Measurements from ENCODE around the gene UTP3. TPM values are rescaled to one million over a fixed set of nuclear protein-coding genes. Genes with fewer than 3 reads are reported as not detected.
"Not testable (repeated sequence)": the region's sequence is repeated elsewhere in the genome, so short reads cannot be mapped to it uniquely, and the experiment has no call there.

Gene UTP3
- total RNA-seq, 5 donors from 2014 or later (not counting 1 experiment from before 2014, with no cell fraction given) = 15.1 to 34.9 (median 34.0) TPM

DNA sequence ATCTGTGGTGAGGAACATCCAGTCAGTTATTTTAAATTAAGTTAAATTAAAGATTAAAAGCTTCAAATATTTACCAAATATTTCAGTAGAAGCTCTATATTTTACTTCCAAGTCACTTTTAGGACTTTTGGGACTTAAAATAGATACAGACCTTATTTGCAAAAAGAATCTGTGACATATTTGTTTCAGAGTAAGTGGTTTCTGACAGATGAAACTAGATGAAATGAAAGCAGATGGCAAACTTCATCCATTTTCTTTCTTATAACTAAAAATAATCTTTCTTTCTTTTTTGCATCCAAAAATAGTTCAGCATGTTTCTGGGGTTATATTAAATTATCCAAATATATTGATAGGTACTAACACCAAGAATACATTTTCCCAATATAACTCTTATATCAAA is 6.6 kb upstream of the UTP3 start:
- no peak overlapping the region for H3K27ac ChIP-seq (ENCODE audit: low read length)
- H3K27ac Mint-ChIP-seq = no peak overlapping the region
- no peaks in the 10 kb centered on the region for H3K9me3 Mint-ChIP-seq
- no peak for ATAC-seq (replicated peaks in 1 of 4)
- no peak for DNase-seq
- ChIA-PET POLR2A (interaction anchor here in 1 of 2 donors (0.6 kb wide), 2 partner anchors 14 to 74 kb away, joined by 3 read pairs; no protein-coding TSS in a partner anchor), CTCF (interaction anchor here in 1 of 2 donors (0.6 kb wide), 1 partner anchor 23 kb away, joined by 5 read pairs; no protein-coding TSS in a partner anchor)
- H3K36me3 ChIP-seq (ENCODE audit: control insufficient read depth in 2 of 2, extremely low read depth in 1 of 2, insufficient read depth in 1 of 2, low read length in 1 of 2) = no peaks in the 10 kb centered on the region
- no peaks in the 10 kb centered on the region for H3K27me3 Mint-ChIP-seq
- peaks cover 7 to 18% (median 8%) of the 10 kb centered on the region in 3 donors for H3K4me1 Mint-ChIP-seq
- H3K36me3 Mint-ChIP-seq = no peaks in the 10 kb centered on the region
- no peaks in the 10 kb centered on the region for H3K9me3 ChIP-seq
- no peak overlapping the region for H3K4me3 ChIP-seq (ENCODE audit: control insufficient read depth in 1 of 2, extremely low read depth in 1 of 2, low read length in 1 of 2)
- H3K27me3 ChIP-seq (replicated peaks in 1 of 2; ENCODE audit: control insufficient read depth in 2 of 2, extremely low read depth in 1 of 2, insufficient read depth in 2 of 2, low read length in 1 of 2) = no peaks in the 10 kb centered on the region
- H3K4me1 ChIP-seq (ENCODE audit: control insufficient read depth in 1 of 2, extremely low read depth in 1 of 2, insufficient read depth in 2 of 2, low read length in 2 of 2) = peaks cover 2 to 6% of the 10 kb centered on the region in 2 experiments
- no peak overlapping the region for H3K4me3 Mint-ChIP-seq

DNA sequence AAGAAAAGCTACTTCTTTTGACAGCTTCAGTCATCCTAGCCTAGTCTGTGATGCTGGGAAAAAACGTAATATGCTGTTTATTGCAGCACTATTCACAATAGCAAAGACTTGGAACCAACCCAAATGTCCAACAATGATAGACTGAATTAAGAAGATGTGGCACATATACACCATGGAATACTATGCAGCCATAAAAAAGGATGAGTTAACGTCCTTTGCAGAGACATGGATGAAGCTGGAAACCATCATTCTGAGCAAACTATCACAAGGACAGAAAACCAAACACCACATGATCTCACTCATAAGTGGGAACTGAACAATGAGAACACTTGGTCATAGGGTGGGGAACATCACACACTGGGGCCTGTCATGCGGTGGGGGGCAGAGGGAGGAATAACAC is 6.2 kb upstream of the UTP3 start:
- H3K4me1 ChIP-seq (ENCODE audit: control insufficient read depth in 1 of 2, extremely low read depth in 1 of 2, insufficient read depth in 2 of 2, low read length in 2 of 2); H3K27ac ChIP-seq (ENCODE audit: low read length); H3K36me3 Mint-ChIP-seq; H3K9me3 Mint-ChIP-seq; H3K27me3 Mint-ChIP-seq; H3K36me3 ChIP-seq (ENCODE audit: control insufficient read depth in 2 of 2, extremely low read depth in 1 of 2, insufficient read depth in 1 of 2, low read length in 1 of 2); H3K27ac Mint-ChIP-seq; ATAC-seq (replicated peaks in 1 of 4); H3K27me3 ChIP-seq (replicated peaks in 1 of 2; ENCODE audit: control insufficient read depth in 2 of 2, extremely low read depth in 1 of 2, insufficient read depth in 2 of 2, low read length in 1 of 2); H3K9me3 ChIP-seq; H3K4me3 ChIP-seq (ENCODE audit: control insufficient read depth in 1 of 2, extremely low read depth in 1 of 2, low read length in 1 of 2); H3K4me3 Mint-ChIP-seq; DNase-seq: not testable (repeated sequence)
- ChIA-PET POLR2A (interaction anchor here in 1 of 2 donors (0.6 kb wide), 2 partner anchors 13 to 74 kb away, joined by 3 read pairs; no protein-coding TSS in a partner anchor), CTCF (interaction anchor here in 1 of 2 donors (0.6 kb wide), 1 partner anchor 22 kb away, joined by 5 read pairs; no protein-coding TSS in a partner anchor)
- WGBS (ENCODE audit: insufficient coverage) = 100% methylated on average over 1 of the region's 3 CpGs
- H3K4me1 Mint-ChIP-seq = peaks cover 6 to 14% (median 7%) of the 10 kb centered on the region in 3 donors

DNA sequence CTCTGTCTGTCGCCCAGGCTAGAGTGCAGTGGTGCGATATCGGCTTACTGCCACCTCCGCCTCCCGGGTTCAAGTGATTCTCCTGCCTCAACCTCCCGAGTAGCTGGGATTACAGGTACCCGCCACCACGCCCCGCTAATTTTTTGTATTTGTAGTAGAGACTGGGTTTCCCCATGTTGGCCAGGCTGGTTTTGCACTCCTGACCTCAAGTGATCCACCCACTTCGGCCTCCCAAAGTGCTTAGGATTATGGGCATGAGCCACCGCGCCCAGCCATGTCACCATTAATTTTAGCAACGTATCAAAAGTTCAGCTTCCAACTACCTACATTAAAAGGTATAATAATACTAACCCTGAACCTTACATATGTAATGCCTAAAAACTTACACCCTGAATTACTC is 940 bp upstream of the UTP3 start:
- peak overlapping the region; percentile 99 for H3K27ac Mint-ChIP-seq
- peak in 4 of 35 experiments; percentile 4 to 7 (median 6) for DNase-seq
- Histone ChIP-seq H3K27me3 (replicated peaks in 1 of 2; ENCODE audit: control insufficient read depth in 2 of 2, extremely low read depth in 1 of 2, insufficient read depth in 2 of 2, low read length in 1 of 2) (no peaks in the 10 kb centered on the region), H3K27ac (ENCODE audit: low read length) (peak overlapping the region; percentile 92), H3K4me3 (ENCODE audit: control insufficient read depth in 1 of 2, extremely low read depth in 1 of 2, low read length in 1 of 2) (peak overlapping the region; percentile 88 to 92), H3K36me3 (ENCODE audit: control insufficient read depth in 2 of 2, extremely low read depth in 1 of 2, insufficient read depth in 1 of 2, low read length in 1 of 2) (peaks cover 0 to 7% of the 10 kb centered on the region in 2 donors), H3K4me1 (ENCODE audit: control insufficient read depth in 1 of 2, extremely low read depth in 1 of 2, insufficient read depth in 2 of 2, low read length in 2 of 2) (peaks cover 22 to 26% of the 10 kb centered on the region in 2 experiments), H3K9me3 (no peaks in the 10 kb centered on the region)
- 33% methylated on average over 4 of the region's 13 CpGs for WGBS (ENCODE audit: insufficient coverage)
- no peaks in the 10 kb centered on the region for H3K9me3 Mint-ChIP-seq
- H3K36me3 Mint-ChIP-seq = peaks cover 14% of the 10 kb centered on the region
- ChIA-PET CTCF (interaction anchor here (0.7 to 3.5 kb wide), 5 partner anchors 16 to 323 kb away, joined by 3 to 52 read pairs (median 5); no protein-coding TSS in a partner anchor), POLR2A (interaction anchor here (0.5 to 0.8 kb wide), 4 partner anchors 17 to 152 kb away, joined by 3 to 6 read pairs (median 4); no protein-coding TSS in a partner anchor)
- H3K4me3 Mint-ChIP-seq = peak overlapping the region; percentile 98 to 99 (median 99)
- no peak for ATAC-seq (replicated peaks in 1 of 4)
- H3K4me1 Mint-ChIP-seq = peaks cover 38 to 42% (median 39%) of the 10 kb centered on the region in 3 donors
- H3K27me3 Mint-ChIP-seq = no peaks in the 10 kb centered on the region

DNA sequence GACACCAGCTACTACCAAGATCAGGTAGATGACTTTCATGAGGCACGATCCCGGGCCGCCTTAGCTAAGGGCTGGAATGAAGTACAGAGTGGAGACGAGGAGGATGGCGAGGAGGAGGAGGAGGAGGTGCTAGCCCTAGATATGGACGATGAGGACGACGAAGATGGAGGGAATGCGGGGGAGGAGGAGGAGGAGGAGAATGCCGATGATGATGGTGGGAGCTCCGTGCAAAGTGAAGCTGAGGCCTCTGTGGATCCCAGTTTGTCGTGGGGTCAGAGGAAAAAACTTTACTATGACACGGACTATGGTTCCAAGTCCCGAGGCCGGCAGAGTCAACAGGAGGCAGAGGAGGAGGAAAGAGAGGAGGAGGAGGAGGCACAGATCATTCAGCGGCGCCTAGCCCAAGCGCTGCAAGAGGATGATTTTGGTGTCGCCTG is 481 bp downstream of the UTP3 start:
- ATAC-seq (replicated peaks in 1 of 4) (peak in 1 of 4 experiments; percentile 7), DNase-seq (peak in 8 of 35 experiments; percentile 3 to 13 (median 4))
- peaks cover 17% of the 10 kb centered on the region for H3K36me3 Mint-ChIP-seq
- H3K27me3 Mint-ChIP-seq = no peaks in the 10 kb centered on the region
- Histone ChIP-seq H3K4me1 (ENCODE audit: control insufficient read depth in 1 of 2, extremely low read depth in 1 of 2, insufficient read depth in 2 of 2, low read length in 2 of 2) (peaks cover 22 to 26% of the 10 kb centered on the region in 2 experiments), H3K36me3 (ENCODE audit: control insufficient read depth in 2 of 2, extremely low read depth in 1 of 2, insufficient read depth in 1 of 2, low read length in 1 of 2) (peaks cover 0 to 11% of the 10 kb centered on the region in 2 donors), H3K27ac (ENCODE audit: low read length) (peak overlapping the region; percentile 92), H3K27me3 (replicated peaks in 1 of 2; ENCODE audit: control insufficient read depth in 2 of 2, extremely low read depth in 1 of 2, insufficient read depth in 2 of 2, low read length in 1 of 2) (no peaks in the 10 kb centered on the region), H3K4me3 (ENCODE audit: control insufficient read depth in 1 of 2, extremely low read depth in 1 of 2, low read length in 1 of 2) (peak overlapping the region; percentile 88 to 92), H3K9me3 (no peaks in the 10 kb centered on the region)
- ChIA-PET CTCF (interaction anchor here (0.5 to 3.5 kb wide), 13 partner anchors 12 to 321 kb away, joined by 3 to 52 read pairs (median 4); no protein-coding TSS in a partner anchor), POLR2A (interaction anchor here (0.6 to 2.5 kb wide), 7 partner anchors 12 to 79 kb away, joined by 3 to 14 read pairs (median 4); partner anchors contain the start of gene RUFY3 (in 1 of the 2))
- 1% methylated on average over 19 of the region's 19 CpGs for WGBS (ENCODE audit: insufficient coverage)
- H3K4me3 Mint-ChIP-seq = peak overlapping the region; percentile 98 to 99 (median 99)
- H3K27ac Mint-ChIP-seq = peak overlapping the region; percentile 99
- H3K9me3 Mint-ChIP-seq = no peaks in the 10 kb centered on the region
- H3K4me1 Mint-ChIP-seq = peaks cover 39 to 42% (median 40%) of the 10 kb centered on the region in 3 donors

DNA sequence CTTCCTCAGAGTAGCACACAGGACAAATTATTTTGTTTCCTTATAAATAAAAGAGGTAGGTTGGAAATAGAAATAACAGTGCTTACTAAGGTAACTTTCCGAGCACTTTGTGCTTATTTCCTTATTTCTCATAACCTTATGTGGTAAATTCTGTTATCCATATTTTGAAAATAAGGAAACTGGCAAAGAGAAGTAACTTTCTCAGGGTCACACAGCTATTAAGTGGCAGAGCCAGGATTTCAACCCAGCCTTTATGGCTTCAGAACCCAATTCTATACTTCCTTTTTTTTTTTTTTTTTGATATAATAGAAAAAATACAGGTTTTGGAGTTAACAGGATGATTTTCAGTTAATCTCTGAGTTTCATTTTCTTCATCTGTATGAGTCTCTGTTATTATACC is 3.3 kb downstream of the UTP3 start:
- no CpG with 5 or more reads among the region's 1 CpG for WGBS (ENCODE audit: insufficient coverage)
- no peak overlapping the region for H3K4me3 ChIP-seq (ENCODE audit: control insufficient read depth in 1 of 2, extremely low read depth in 1 of 2, low read length in 1 of 2)
- peaks cover 22 to 26% of the 10 kb centered on the region in 2 experiments for H3K4me1 ChIP-seq (ENCODE audit: control insufficient read depth in 1 of 2, extremely low read depth in 1 of 2, insufficient read depth in 2 of 2, low read length in 2 of 2)
- H3K27ac Mint-ChIP-seq = peak overlapping the region in 1 of 2 donors; percentile 22
- POLR2A ChIA-PET = interaction anchor here in 1 of 2 donors (0.5 to 0.7 kb wide), 3 partner anchors 31 to 295 kb away, joined by 4 read pairs; no protein-coding TSS in a partner anchor
- ATAC-seq (replicated peaks in 1 of 4) (no peak), DNase-seq (no peak)
- CTCF ChIA-PET = interaction anchor here in 1 of 2 donors (0.5 to 3.0 kb wide), 4 partner anchors 8 to 319 kb away, joined by 4 to 13 read pairs (median 6); no protein-coding TSS in a partner anchor
- peaks cover 17% of the 10 kb centered on the region for H3K36me3 Mint-ChIP-seq
- peaks cover 39 to 42% (median 40%) of the 10 kb centered on the region in 3 donors for H3K4me1 Mint-ChIP-seq
- no peaks in the 10 kb centered on the region for H3K9me3 Mint-ChIP-seq
- H3K27me3 ChIP-seq (replicated peaks in 1 of 2; ENCODE audit: control insufficient read depth in 2 of 2, extremely low read depth in 1 of 2, insufficient read depth in 2 of 2, low read length in 1 of 2) = no peaks in the 10 kb centered on the region
- H3K4me3 Mint-ChIP-seq = peak overlapping the region in 1 of 3 donors; percentile 3
- H3K9me3 ChIP-seq = no peaks in the 10 kb centered on the region
- no peaks in the 10 kb centered on the region for H3K27me3 Mint-ChIP-seq
- H3K27ac ChIP-seq (ENCODE audit: low read length) = no peak overlapping the region
- peaks cover 0 to 11% of the 10 kb centered on the region in 2 donors for H3K36me3 ChIP-seq (ENCODE audit: control insufficient read depth in 2 of 2, extremely low read depth in 1 of 2, insufficient read depth in 1 of 2, low read length in 1 of 2)

DNA sequence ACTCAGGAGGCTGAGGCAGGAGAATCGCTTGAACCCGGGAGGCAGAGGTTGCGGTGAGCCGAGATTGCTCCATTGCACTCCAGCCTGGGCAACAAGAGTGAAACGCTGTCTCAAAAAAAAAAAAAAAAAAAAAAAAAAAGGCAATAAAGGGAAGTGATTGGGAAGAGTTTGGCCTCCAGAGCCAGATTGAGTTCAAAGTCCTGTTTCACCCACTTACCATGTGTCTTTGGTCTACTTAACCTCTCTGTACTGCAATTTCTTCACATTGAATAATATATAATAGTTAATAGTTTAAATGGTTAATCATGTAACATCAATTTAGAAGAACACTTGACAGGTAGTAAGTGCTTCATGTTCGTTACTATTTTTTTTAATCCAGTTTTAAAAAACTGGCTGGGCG is 6.3 kb downstream of the UTP3 start:
- H3K4me3 Mint-ChIP-seq; H3K27me3 ChIP-seq (replicated peaks in 1 of 2; ENCODE audit: control insufficient read depth in 2 of 2, extremely low read depth in 1 of 2, insufficient read depth in 2 of 2, low read length in 1 of 2); H3K27me3 Mint-ChIP-seq; H3K27ac ChIP-seq (ENCODE audit: low read length); ATAC-seq (replicated peaks in 1 of 4); H3K9me3 ChIP-seq; DNase-seq; H3K9me3 Mint-ChIP-seq; H3K4me3 ChIP-seq (ENCODE audit: control insufficient read depth in 1 of 2, extremely low read depth in 1 of 2, low read length in 1 of 2); H3K27ac Mint-ChIP-seq: not testable (repeated sequence)
- Mint-ChIP-seq H3K4me1 (peaks cover 14 to 20% (median 18%) of the 10 kb centered on the region in 3 donors), H3K36me3 (peaks cover 16% of the 10 kb centered on the region)
- H3K4me1 ChIP-seq (ENCODE audit: control insufficient read depth in 1 of 2, extremely low read depth in 1 of 2, insufficient read depth in 2 of 2, low read length in 2 of 2) = peaks cover 6 to 14% of the 10 kb centered on the region in 2 experiments
- H3K36me3 ChIP-seq (ENCODE audit: control insufficient read depth in 2 of 2, extremely low read depth in 1 of 2, insufficient read depth in 1 of 2, low read length in 1 of 2) = peaks cover 0 to 11% of the 10 kb centered on the region in 2 donors
- ChIA-PET POLR2A (interaction anchor here in 1 of 2 donors (0.6 kb wide), 1 partner anchor 24 kb away, joined by 7 read pairs; no protein-coding TSS in a partner anchor), CTCF (interaction anchor here in 1 of 2 donors (0.6 to 1.0 kb wide), 2 partner anchors 23 to 40 kb away, joined by 3 read pairs; no protein-coding TSS in a partner anchor)
- 80% methylated on average over 1 of the region's 7 CpGs for WGBS (ENCODE audit: insufficient coverage)
